HCT116 (cell line): ENCODE measurements around the gene ELAPOR1. TPM values are rescaled to one million over a fixed set of nuclear protein-coding genes. Genes with fewer than 3 reads are reported as not detected.
A peak's percentile ranks its signal among the peaks of the same experiment; 100 is the strongest.

Source experiments
- ATAC-seq: fragments of 200-7000 bp; cut with Tn5 transposase; 2 replicates; pipeline ENCODE4 v1.9.1; 2020; ENCODE audit warnings: mild to moderate bottlenecking, moderate library complexity
- BruUV-seq: library from RNA; stranded (reverse); fragments of 400-500 nt; replicated peaks from 2 replicates; lab custom pipeline; 2021; lab: Mats Ljungman, UMichigan
- CTCF ChIA-PET: fragments of 300-600 bp; sonication (Branson Sonifier 250); formaldehyde crosslinking; loops from one replicate; lab custom pipeline; 2021; ENCODE audit warnings: antibody characterized with exemption; lab: Charles Lee
- POLR2A ChIA-PET: fragments of 300-600, 350-600 bp; sonication (Branson Sonifier 250); formaldehyde crosslinking; loops from one replicate; lab custom pipeline; 2021; ENCODE audit warnings: antibody characterized with exemption; lab: Charles Lee
- RAD21 ChIA-PET, 2 experiments: fragments of 300-600 bp; sonication (Branson Sonifier 250); formaldehyde crosslinking; loops; one replicate each; lab custom pipeline; 2023; ENCODE audit warnings: low total read pairs in 2 of 2; ENCODE audit not compliant: uncharacterized antibody in 2 of 2, unreplicated experiment in 2 of 2, low non-redundant PET in 1 of 2; lab: Charles Lee
- DNase-seq: peaks from one replicate; pipeline ENCODE4 v3.0.0-alpha.2; 2010; ENCODE audit warnings: low read depth, low spot score
- H2AFZ ChIP-seq: fragments of 200-600 bp; shearing (Covaris generic), sonication (generic); 2 replicates; pipeline ENCODE4 v1.6.1; 2017; ENCODE audit warnings: low read depth, mixed run types, mixed read lengths, antibody characterized with exemption, low read length; ENCODE audit not compliant: poor library complexity, severe bottlenecking
- H3K27ac ChIP-seq: 2 replicates; pipeline ENCODE4 v1.5.1; 2012; ENCODE audit warnings: low read depth, low read length
- H3K27me3 ChIP-seq: fragments of 200-600 bp; sonication (generic); 2 replicates; pipeline ENCODE4 v1.6.1; 2016; ENCODE audit warnings: mixed run types, low read length, mixed read lengths; ENCODE audit not compliant: insufficient read depth
- H3K36me3 ChIP-seq, 2 experiments: fragments of 200-500 bp in 1 of 2; fragments of 200-600 bp in 1 of 2; sonication (Bioruptor generic) in 1 of 2; sonication (generic) in 1 of 2; 2 replicates each; pipeline versions ENCODE4 v1.5.1 to v1.6.1; 2014 to 2016; ENCODE audit warnings: low read length in 2 of 2, inconsistent platforms in 1 of 2, mixed read lengths in 1 of 2, mixed run types in 1 of 2; ENCODE audit not compliant: insufficient read depth in 2 of 2, control insufficient read depth in 1 of 2
- H3K4me1 ChIP-seq, 2 experiments: fragments of 200-600 bp in 1 of 2; sonication (generic) in 1 of 2; 2 replicates each; pipeline versions ENCODE4 v1.5.1 to v1.6.1; 2012 to 2017; ENCODE audit warnings: low read length in 2 of 2, inconsistent platforms in 1 of 2, mild to moderate bottlenecking in 1 of 2, mixed read lengths in 1 of 2, mixed run types in 1 of 2, moderate library complexity in 1 of 2; ENCODE audit not compliant: insufficient read depth in 2 of 2, control insufficient read depth in 1 of 2
- H3K4me2 ChIP-seq: fragments of 200-600 bp; sonication (generic); 2 replicates; pipeline ENCODE4 v1.6.1; 2017; ENCODE audit warnings: mixed run types, low read length, mixed read lengths
- H3K4me3 ChIP-seq, 2 experiments: fragments of 200-600 bp in 1 of 2; sonication (generic) in 1 of 2; replicated peaks in 1 of 2; 2 replicates each; pipeline ENCODE4 v1.5.1; 2011 to 2016; ENCODE audit warnings: low read length in 2 of 2, control low read depth in 1 of 2, low read depth in 1 of 2, mild to moderate bottlenecking in 1 of 2, mixed read lengths in 1 of 2, mixed run types in 1 of 2
- H3K79me2 ChIP-seq: fragments of 200-600 bp; sonication (generic); 2 replicates; pipeline ENCODE4 v1.6.1; 2017; ENCODE audit warnings: mild to moderate bottlenecking, mixed run types, low read length, moderate library complexity, mixed read lengths; ENCODE audit not compliant: insufficient read depth
- H3K9ac ChIP-seq: fragments of 200-600 bp; sonication (generic); 2 replicates; pipeline ENCODE4 v1.6.1; 2016; ENCODE audit warnings: low read length, mixed read lengths
- H3K9me2 ChIP-seq: fragments of 200-600 bp; sonication (generic), shearing (Covaris generic); 2 replicates; pipeline ENCODE4 v1.6.1; 2017; ENCODE audit warnings: mixed run types, mild to moderate bottlenecking, moderate library complexity; ENCODE audit not compliant: insufficient read depth
- H3K9me3 ChIP-seq, 2 experiments: fragments of 200-500 bp in 1 of 2; fragments of 200-600 bp in 1 of 2; sonication (Bioruptor generic) in 1 of 2; sonication (generic) in 1 of 2; 2 replicates each; pipeline ENCODE4 v1.6.1; 2014 to 2017; ENCODE audit warnings: low read length in 2 of 2, mixed read lengths in 2 of 2, inconsistent platforms in 1 of 2, low read depth in 1 of 2, mild to moderate bottlenecking in 1 of 2, mixed run types in 1 of 2, moderate library complexity in 1 of 2; ENCODE audit not compliant: control insufficient read depth in 1 of 2, insufficient read depth in 1 of 2
- H4K20me1 ChIP-seq: fragments of 200-600 bp; sonication (generic), shearing (Covaris generic); 2 replicates; pipeline ENCODE4 v1.6.1; 2017; ENCODE audit warnings: mixed run types, mild to moderate bottlenecking, moderate library complexity; ENCODE audit not compliant: insufficient read depth
- ATF3 ChIP-seq: IDR thresholded peaks from 2 replicates; pipeline ENCODE4 v1.6.1; 2012
- CEBPB ChIP-seq: IDR thresholded peaks from 2 replicates; pipeline ENCODE4 v1.6.1; 2012; ENCODE audit warnings: low read depth
- EZH2phosphoT487 ChIP-seq: fragments of 200-600 bp; IDR thresholded peaks from 2 replicates; pipeline ENCODE4 v1.6.1; 2018; ENCODE audit warnings: antibody characterized with exemption, borderline replicate concordance
- POLR2AphosphoS5 ChIP-seq: IDR thresholded peaks from 2 replicates; pipeline ENCODE4 v1.6.1; 2011; ENCODE audit warnings: mild to moderate bottlenecking, low read depth, low read length, moderate library complexity
- REST ChIP-seq: IDR thresholded peaks from 2 replicates; pipeline ENCODE4 v1.6.1; 2012; ENCODE audit warnings: low read depth
- SRF ChIP-seq: IDR thresholded peaks from 2 replicates; pipeline ENCODE4 v1.6.1; 2012; ENCODE audit warnings: low read depth
- YY1 ChIP-seq: IDR thresholded peaks from 2 replicates; pipeline ENCODE4 v1.6.1; 2011; ENCODE audit warnings: low read length, low read depth, moderate library complexity, mild to moderate bottlenecking; ENCODE audit not compliant: insufficient replicate concordance; ENCODE audit errors: extremely low read depth
- ZBTB33 ChIP-seq: IDR thresholded peaks from 2 replicates; pipeline ENCODE4 v1.6.1; 2011; ENCODE audit warnings: mild to moderate bottlenecking, low read length, moderate library complexity; ENCODE audit not compliant: insufficient replicate concordance; ENCODE audit errors: extremely low read depth
- intact Hi-C: fragments of 100-400 bp; cut with micrococcal nuclease; formaldehyde crosslinking; loops from 2 replicates; pipeline ENCODE4 v1.10.0; 2022
- total RNA-seq: library from RNA; stranded (reverse); gene quantifications from one replicate; pipeline ENCODE4 v1.2.1, GENCODE V29; 2021; ENCODE audit not compliant: unreplicated experiment

Gene ELAPOR1
- total RNA-seq, 1 experiment from 2014 or later = 0.57 TPM

- no TSS peak for BruUV-seq
- ChIA-PET CTCF (interaction anchor here (1.4 kb wide), 1 partner anchor 19 kb away, joined by 4 read pairs; no protein-coding TSS in a partner anchor), RAD21 (no interaction called here), POLR2A (interaction anchor here (1.8 kb wide), 1 partner anchor 19 kb away, joined by 11 read pairs; no protein-coding TSS in a partner anchor)
- H4K20me1 ChIP-seq = no peaks in the 10 kb centered on the region
- peak overlapping the region; percentile 70; the same call in 1 of the 2 replicates for H3K27ac ChIP-seq
- no peak overlapping the region; a peak in 2 of 4 replicates for H3K4me3 ChIP-seq
- H3K4me2 ChIP-seq = peak overlapping the region; percentile 77
- peaks cover 16 to 22% of the 10 kb centered on the region in 2 experiments for H3K4me1 ChIP-seq
- no peaks in the 10 kb centered on the region for H3K36me3 ChIP-seq
- H3K9ac ChIP-seq = peak overlapping the region; percentile 59
- ATAC-seq (no peak), DNase-seq (no peak)
- no peaks in the 10 kb centered on the region for H3K9me2 ChIP-seq
- peaks cover 2% of the 10 kb centered on the region for H3K79me2 ChIP-seq
- no peaks in the 10 kb centered on the region for H3K27me3 ChIP-seq
- TF ChIP-seq ZBTB33 (no peak), EZH2phosphoT487 (no peak), ATF3 (no peak), POLR2AphosphoS5 (no peak), CEBPB (no peak), REST (no peak), SRF (no peak), YY1 (no peak)
- intact Hi-C loops = no loop called here
- H2AFZ ChIP-seq = peak overlapping the region; percentile 98
- no peaks in the 10 kb centered on the region for H3K9me3 ChIP-seq
These were observed 33.4 kb upstream of the ELAPOR1 start for GRCh38 chr1:109080441-109081082.
